Activated naive CD4-positive, alpha-beta T cell treated with anti-CD3 and anti-CD28 coated beads for 36 hours (primary cell): Measurements from ENCODE around the gene TFEB. TPM values are rescaled to one million over a fixed set of nuclear protein-coding genes. Genes with fewer than 3 reads are reported as not detected.

Source experiments
- CTCF ChIA-PET: fragments of 350-600 bp; sonication (Branson Sonifier 250); formaldehyde crosslinking; loops from one replicate; lab custom pipeline; 2021; ENCODE audit warnings: antibody characterized with exemption; lab: Charles Lee
- DNase-seq: peaks from one replicate; pipeline ENCODE4 v3.0.0-alpha.2; 2020
- H3K27ac Mint-ChIP-seq: one replicate; pipeline ENCODE4 v1.8.0; 2021; ENCODE audit warnings: mild to moderate bottlenecking, mixed read lengths
- H3K27me3 Mint-ChIP-seq: one replicate; pipeline ENCODE4 v1.8.0; 2021; ENCODE audit warnings: low read depth, mixed read lengths
- H3K36me3 Mint-ChIP-seq: one replicate; pipeline ENCODE4 v1.8.0; 2021; ENCODE audit warnings: low read depth, mixed read lengths
- H3K4me1 Mint-ChIP-seq: one replicate; pipeline ENCODE4 v1.8.0; 2021; ENCODE audit warnings: low read depth, mixed read lengths
- H3K4me3 Mint-ChIP-seq: one replicate; pipeline ENCODE4 v1.8.0; 2021; ENCODE audit warnings: mild to moderate bottlenecking, moderate library complexity, mixed read lengths
- H3K9me3 Mint-ChIP-seq: one replicate; pipeline ENCODE4 v1.8.0; 2021; ENCODE audit warnings: mixed read lengths
- intact Hi-C: fragments of 100-400 bp; cut with micrococcal nuclease; formaldehyde crosslinking; loops from one replicate; pipeline ENCODE4 v1.15.1; 2023
- total RNA-seq, 2 experiments: library from RNA; stranded (reverse); gene quantifications; one replicate each; pipeline ENCODE4 v1.2.3, GENCODE V29; 2021

Gene TFEB
- total RNA-seq, 2 experiments from 2014 or later: 5.7 to 7.9 TPM

- H3K4me3 Mint-ChIP-seq: no peak overlapping the region
- CTCF ChIA-PET: interaction anchor here (0.5 to 1.1 kb wide), 7 partner anchors 9 to 514 kb away, joined by 3 to 6 read pairs (median 3); no protein-coding TSS in a partner anchor
- no peak for DNase-seq
- intact Hi-C loops: no loop called here
- H3K36me3 Mint-ChIP-seq: no peaks in the 10 kb centered on the region
- H3K4me1 Mint-ChIP-seq: peaks cover 15% of the 10 kb centered on the region
- no peak overlapping the region for H3K27ac Mint-ChIP-seq
- H3K9me3 Mint-ChIP-seq: no peaks in the 10 kb centered on the region
- no peaks in the 10 kb centered on the region for H3K27me3 Mint-ChIP-seq
Measured at GRCh38 chr6:41716516-41717391, 18.7 kb downstream of the TFEB start.

GRCh38 chr6:41715795-41716515, 19.5 kb downstream of the TFEB start:
- CTCF ChIA-PET: interaction anchor here (0.7 to 1.1 kb wide), 3 partner anchors 33 to 327 kb away, joined by 3 read pairs; no protein-coding TSS in a partner anchor
- peaks cover 15% of the 10 kb centered on the region for H3K4me1 Mint-ChIP-seq
- no peak overlapping the region for H3K4me3 Mint-ChIP-seq
- no peak for DNase-seq
- no peaks in the 10 kb centered on the region for H3K9me3 Mint-ChIP-seq
- intact Hi-C loops: no loop called here
- no peaks in the 10 kb centered on the region for H3K27me3 Mint-ChIP-seq
- no peaks in the 10 kb centered on the region for H3K36me3 Mint-ChIP-seq
- no peak overlapping the region for H3K27ac Mint-ChIP-seq

- CTCF ChIA-PET: no interaction called here
Measured at GRCh38 chr6:41714556-41715273, 20.7 kb downstream of the TFEB start.

GRCh38 chr6:41713650-41714291, 21.6 kb downstream of the TFEB start:
- H3K4me3 Mint-ChIP-seq: no peak overlapping the region

More at GRCh38 chr6:41714556-41715273, 20.7 kb downstream of the TFEB start:
- intact Hi-C loops: no loop called here
- H3K27me3 Mint-ChIP-seq: no peaks in the 10 kb centered on the region
- no peak for DNase-seq
- no peaks in the 10 kb centered on the region for H3K36me3 Mint-ChIP-seq
- no peaks in the 10 kb centered on the region for H3K9me3 Mint-ChIP-seq
- H3K4me1 Mint-ChIP-seq: peaks cover 15% of the 10 kb centered on the region
- no peak overlapping the region for H3K27ac Mint-ChIP-seq
- H3K4me3 Mint-ChIP-seq: no peak overlapping the region

GRCh38 chr6:41713159-41713649, 22.2 kb downstream of the TFEB start:
- H3K27ac Mint-ChIP-seq: no peak overlapping the region
- DNase-seq: no peak
- H3K4me1 Mint-ChIP-seq: peaks cover 19% of the 10 kb centered on the region
- CTCF ChIA-PET: no interaction called here
- intact Hi-C loops: no loop called here
- no peaks in the 10 kb centered on the region for H3K36me3 Mint-ChIP-seq
- no peaks in the 10 kb centered on the region for H3K27me3 Mint-ChIP-seq
- H3K4me3 Mint-ChIP-seq: no peak overlapping the region
- no peaks in the 10 kb centered on the region for H3K9me3 Mint-ChIP-seq

More at GRCh38 chr6:41713650-41714291, 21.6 kb downstream of the TFEB start:
- no peaks in the 10 kb centered on the region for H3K36me3 Mint-ChIP-seq
- H3K4me1 Mint-ChIP-seq: peaks cover 15% of the 10 kb centered on the region
- peak; percentile 44 for DNase-seq
- H3K9me3 Mint-ChIP-seq: no peaks in the 10 kb centered on the region
- H3K27ac Mint-ChIP-seq: no peak overlapping the region
- H3K27me3 Mint-ChIP-seq: no peaks in the 10 kb centered on the region
- intact Hi-C loops: no loop called here
- CTCF ChIA-PET: no interaction called here

GRCh38 chr6:41712651-41713103, 22.7 kb downstream of the TFEB start:
- no peaks in the 10 kb centered on the region for H3K27me3 Mint-ChIP-seq
- intact Hi-C loops: no loop called here
- H3K4me1 Mint-ChIP-seq: peaks cover 20% of the 10 kb centered on the region
- CTCF ChIA-PET: no interaction called here
- H3K27ac Mint-ChIP-seq: no peak overlapping the region
- no peaks in the 10 kb centered on the region for H3K36me3 Mint-ChIP-seq
- no peak for DNase-seq
- no peaks in the 10 kb centered on the region for H3K9me3 Mint-ChIP-seq
- no peak overlapping the region for H3K4me3 Mint-ChIP-seq

- Mint-ChIP-seq H3K4me1 (peaks cover 27% of the 10 kb centered on the region), H3K27ac (no peak overlapping the region), H3K27me3 (no peaks in the 10 kb centered on the region), H3K4me3 (no peak overlapping the region), H3K9me3 (no peaks in the 10 kb centered on the region), H3K36me3 (no peaks in the 10 kb centered on the region)
- no peak for DNase-seq
- intact Hi-C loops: no loop called here
- CTCF ChIA-PET: interaction anchor here (0.6 kb wide), 1 partner anchor 448 kb away, joined by 4 read pairs; no protein-coding TSS in a partner anchor
Measured at GRCh38 chr6:41711323-41712038, 23.9 kb downstream of the TFEB start.

- Mint-ChIP-seq H3K36me3 (no peaks in the 10 kb centered on the region), H3K27ac (no peak overlapping the region), H3K4me3 (no peak overlapping the region), H3K4me1 (peaks cover 29% of the 10 kb centered on the region), H3K9me3 (no peaks in the 10 kb centered on the region), H3K27me3 (no peaks in the 10 kb centered on the region)
- intact Hi-C loops: loop anchor here (10.0 kb wide), 1 partner anchor 335 kb away; no protein-coding TSS in a partner anchor
- CTCF ChIA-PET: interaction anchor here (1.2 to 2.0 kb wide), 2 partner anchors 26 to 67 kb away, joined by 4 to 7 read pairs; no protein-coding TSS in a partner anchor
- no peak for DNase-seq
Measured at GRCh38 chr6:41709375-41709774, 26.0 kb downstream of the TFEB start.

- no peak overlapping the region for H3K4me3 Mint-ChIP-seq
- peaks cover 29% of the 10 kb centered on the region for H3K4me1 Mint-ChIP-seq
- no peak for DNase-seq
- intact Hi-C loops: loop anchor here (10.0 kb wide), 1 partner anchor 336 kb away; no protein-coding TSS in a partner anchor
- H3K27me3 Mint-ChIP-seq: no peaks in the 10 kb centered on the region
- H3K36me3 Mint-ChIP-seq: no peaks in the 10 kb centered on the region
- no peak overlapping the region for H3K27ac Mint-ChIP-seq
- CTCF ChIA-PET: interaction anchor here (1.0 to 2.8 kb wide), 4 partner anchors 8 to 68 kb away, joined by 3 to 8 read pairs (median 6); no protein-coding TSS in a partner anchor
- no peaks in the 10 kb centered on the region for H3K9me3 Mint-ChIP-seq
Measured at GRCh38 chr6:41708856-41709255, 26.6 kb downstream of the TFEB start.

- intact Hi-C loops: loop anchor here (1.0 to 10.0 kb wide), 3 partner anchors 25 to 337 kb away; no protein-coding TSS in a partner anchor
- H3K27ac Mint-ChIP-seq: peak overlapping the region; percentile 87
- peak; percentile 70 for DNase-seq
- CTCF ChIA-PET: interaction anchor here (1.0 to 3.1 kb wide), 5 partner anchors 9 to 69 kb away, joined by 3 to 13 read pairs (median 7); no protein-coding TSS in a partner anchor
- H3K4me1 Mint-ChIP-seq: peaks cover 29% of the 10 kb centered on the region
- no peaks in the 10 kb centered on the region for H3K9me3 Mint-ChIP-seq
- no peaks in the 10 kb centered on the region for H3K27me3 Mint-ChIP-seq
- no peaks in the 10 kb centered on the region for H3K36me3 Mint-ChIP-seq
- peak overlapping the region; percentile 63 for H3K4me3 Mint-ChIP-seq
Measured at GRCh38 chr6:41707565-41708200, 27.7 kb downstream of the TFEB start.
